ENCODE measurements around the gene SOS2. TPM values are rescaled to one million over a fixed set of nuclear protein-coding genes. Genes with fewer than 3 reads are reported as not detected.

The SOS2 gene
- total and polyA plus RNA-seq, 11 donors: 8.8 to 47.3 (median 31.3) TPM

DNA sequence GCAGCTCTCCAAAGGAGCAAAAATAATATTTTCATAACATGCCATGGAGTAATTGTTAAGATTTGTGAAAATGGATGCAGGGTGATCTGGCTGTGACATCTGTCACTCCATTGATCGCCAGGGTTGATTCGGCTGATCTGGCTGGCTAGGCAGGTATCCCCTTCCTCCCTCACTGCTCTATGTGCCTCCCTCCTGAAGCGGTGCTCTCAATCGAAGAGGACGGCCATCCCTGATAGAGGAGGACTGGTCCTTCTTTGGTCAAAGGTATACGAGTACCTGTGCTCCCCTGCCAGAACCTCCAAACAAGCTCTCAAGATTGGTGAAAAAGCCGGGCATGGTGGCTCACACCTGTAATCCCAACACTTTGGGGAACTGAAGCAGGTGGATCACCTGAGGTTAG, 162.9 kb downstream of the SOS2 start:
- Histone ChIP-seq H3K4me3 (no peak overlapping the region), H3K27me3 (no peaks in the 10 kb centered on the region), H3K36me3 (no peaks in the 10 kb centered on the region), H3K9me3 (no peaks in the 10 kb centered on the region), H3K4me1 (peaks cover 0 to 18% (median 0%) of the 10 kb centered on the region in 12 donors), H3K27ac (no peak overlapping the region)
- intact Hi-C loops (cut with DNase I): no loop called here
- ATAC-seq (no peak), DNase-seq (no peak)
- TF ChIP-seq CTCF (IDR thresholded peaks at IDR 0.05) (no peak), POLR2A (IDR thresholded peaks at IDR 0.05) (no peak)
- 94 to 97% (median 95%) methylated on average over 7 of the region's 7 CpGs for WGBS, 4 donors

GRCh38 chr14:50067723-50068495, 163.5 kb downstream of the SOS2 start:
- no peak for TF ChIP-seq POLR2A (IDR thresholded peaks at IDR 0.05)
- no peak for TF ChIP-seq CTCF (IDR thresholded peaks at IDR 0.05)
- 93 to 94% (median 93%) methylated on average over 8 of the region's 8 CpGs for WGBS, 4 donors
- Histone ChIP-seq H3K27me3 (no peaks in the 10 kb centered on the region), H3K4me1 (peaks cover 0 to 24% (median 0%) of the 10 kb centered on the region in 12 donors), H3K4me3 (no peak overlapping the region), H3K9me3 (no peaks in the 10 kb centered on the region), H3K27ac (no peak overlapping the region), H3K36me3 (no peaks in the 10 kb centered on the region)
- DNase-seq (no peak), ATAC-seq (no peak)
- intact Hi-C loops (cut with DNase I): no loop called here

Other genes with a start within 250 kb of the SOS2 start
- 1 to 10 TPM in 8 of 9 donors, under 1 TPM in 1; 0.95 to 4.9 (median 2.9) TPM for gene VCPKMT, start 115.0 kb downstream of the SOS2 start, total RNA-seq
- gene VCPKMT, start 115.0 kb downstream of the SOS2 start, polyA plus RNA-seq: 1 to 10 TPM; 4.1 to 7.1 TPM
- gene L2HGDH, start 80.7 kb upstream of the SOS2 start, total RNA-seq: 10 to 100 TPM in 3 of 9 donors, 1 to 10 TPM in 6; 6.5 to 12.2 (median 9.1) TPM
- 10 to 100 TPM in 1 of 2 donors, 1 to 10 TPM in 1; 2.5 to 10.6 TPM for gene L2HGDH, start 80.7 kb upstream of the SOS2 start, polyA plus RNA-seq
- gene DMAC2L, start 80.7 kb upstream of the SOS2 start, total RNA-seq: 10 to 100 TPM; 12.6 to 29.9 (median 23.7) TPM
- gene DMAC2L, start 80.7 kb upstream of the SOS2 start, polyA plus RNA-seq: 10 to 100 TPM; 16.0 to 19.8 TPM
- 1 to 10 TPM; 1.7 to 7.0 (median 2.6) TPM for gene CDKL1, start 165.3 kb upstream of the SOS2 start, total RNA-seq
- 1 to 10 TPM in 1 of 2 donors, under 1 TPM in 1; 0.34 to 2.1 TPM for gene CDKL1, start 165.3 kb upstream of the SOS2 start, polyA plus RNA-seq

All from heart left ventricle (tissue), 16 donors.